A673 (cell line): ENCODE measurements around the gene PLEKHG2. TPM values are rescaled to one million over a fixed set of nuclear protein-coding genes. Genes with fewer than 3 reads are reported as not detected.

Source experiments
- BruUV-seq: library from RNA; stranded (reverse); fragments of 400-500 nt; replicated peaks from 2 replicates; lab custom pipeline; 2021; lab: Mats Ljungman, UMichigan
- CTCF ChIA-PET: fragments of 300-600 bp; sonication (Branson Sonifier 250); formaldehyde crosslinking; loops from one replicate; lab custom pipeline; 2022; ENCODE audit warnings: antibody characterized with exemption; lab: Charles Lee
- POLR2A ChIA-PET: fragments of 300-600 bp; sonication (Branson Sonifier 250); formaldehyde crosslinking; loops from one replicate; lab custom pipeline; 2022; ENCODE audit warnings: antibody characterized with exemption; ENCODE audit not compliant: low non-redundant PET; lab: Charles Lee
- DNase-seq: peaks from one replicate; pipeline ENCODE4 v3.0.0-alpha.2; 2015; ENCODE audit warnings: low spot score
- H3K27ac ChIP-seq: fragments of 200-600 bp; sonication (generic); 2 replicates; pipeline ENCODE4 v1.5.1; 2016; ENCODE audit warnings: mixed run types, low read depth, mild to moderate bottlenecking, mixed read lengths, antibody characterized with exemption, low read length; ENCODE audit not compliant: poor library complexity, severe bottlenecking
- H3K27me3 ChIP-seq: fragments of 200-600 bp; sonication (generic); replicated peaks from 2 replicates; pipeline ENCODE4 v1.6.1; 2017; ENCODE audit warnings: mixed run types, low read depth, mild to moderate bottlenecking, mixed read lengths, antibody characterized with exemption, low read length; ENCODE audit not compliant: insufficient read depth, poor library complexity
- H3K36me3 ChIP-seq: fragments of 200-600 bp; sonication (generic); 2 replicates; pipeline ENCODE4 v1.6.1; 2016; ENCODE audit warnings: mixed run types, mild to moderate bottlenecking, mixed read lengths, antibody characterized with exemption, low read length; ENCODE audit not compliant: insufficient read depth, poor library complexity, severe bottlenecking
- H3K4me1 ChIP-seq: fragments of 200-600 bp; sonication (generic); 2 replicates; pipeline ENCODE4 v1.6.1; 2017; ENCODE audit warnings: mixed run types, mild to moderate bottlenecking, mixed read lengths, antibody characterized with exemption, low read length; ENCODE audit not compliant: insufficient read depth, poor library complexity, severe bottlenecking
- H3K4me3 ChIP-seq: fragments of 200-600 bp; sonication (generic); 2 replicates; pipeline ENCODE4 v1.5.1; 2016; ENCODE audit warnings: low read depth, mixed run types, mild to moderate bottlenecking, mixed read lengths, low read length; ENCODE audit not compliant: poor library complexity, severe bottlenecking
- H3K9me3 ChIP-seq: fragments of 200-600 bp; sonication (generic); 2 replicates; pipeline ENCODE4 v1.6.1; 2016; ENCODE audit warnings: mixed run types, low read depth, mild to moderate bottlenecking, mixed read lengths, antibody characterized with exemption, low read length; ENCODE audit not compliant: poor library complexity, severe bottlenecking
- EZH2 ChIP-seq: fragments of 200-600 bp; sonication (generic); IDR thresholded peaks from 2 replicates; pipeline ENCODE4 v1.6.1; 2017; ENCODE audit warnings: borderline replicate concordance, low read depth, mild to moderate bottlenecking, mixed read lengths, antibody characterized with exemption, low read length; ENCODE audit not compliant: poor library complexity, severe bottlenecking
- intact Hi-C: fragments of 100-400 bp; cut with micrococcal nuclease; formaldehyde crosslinking; loops from one replicate; pipeline ENCODE4 v1.10.0; 2022; ENCODE audit not compliant: unreplicated experiment
- total RNA-seq: library from RNA; stranded (reverse); gene quantifications from 2 replicates; pipeline ENCODE4 v1.2.3, GENCODE V29; 2021
- TF ChIP-seq, protein P1 (sequence below): fragments of 300-800, 200-600 bp; sonication (generic); conservative IDR thresholded peaks from 2 replicates; pipeline ENCODE4 v1.5.1; 2017; ENCODE audit warnings: low read depth, mild to moderate bottlenecking, antibody characterized with exemption, low read length, moderate library complexity, mixed read lengths

The PLEKHG2 gene
- total RNA-seq, 1 experiment from 2014 or later = 99.4 TPM

DNA sequence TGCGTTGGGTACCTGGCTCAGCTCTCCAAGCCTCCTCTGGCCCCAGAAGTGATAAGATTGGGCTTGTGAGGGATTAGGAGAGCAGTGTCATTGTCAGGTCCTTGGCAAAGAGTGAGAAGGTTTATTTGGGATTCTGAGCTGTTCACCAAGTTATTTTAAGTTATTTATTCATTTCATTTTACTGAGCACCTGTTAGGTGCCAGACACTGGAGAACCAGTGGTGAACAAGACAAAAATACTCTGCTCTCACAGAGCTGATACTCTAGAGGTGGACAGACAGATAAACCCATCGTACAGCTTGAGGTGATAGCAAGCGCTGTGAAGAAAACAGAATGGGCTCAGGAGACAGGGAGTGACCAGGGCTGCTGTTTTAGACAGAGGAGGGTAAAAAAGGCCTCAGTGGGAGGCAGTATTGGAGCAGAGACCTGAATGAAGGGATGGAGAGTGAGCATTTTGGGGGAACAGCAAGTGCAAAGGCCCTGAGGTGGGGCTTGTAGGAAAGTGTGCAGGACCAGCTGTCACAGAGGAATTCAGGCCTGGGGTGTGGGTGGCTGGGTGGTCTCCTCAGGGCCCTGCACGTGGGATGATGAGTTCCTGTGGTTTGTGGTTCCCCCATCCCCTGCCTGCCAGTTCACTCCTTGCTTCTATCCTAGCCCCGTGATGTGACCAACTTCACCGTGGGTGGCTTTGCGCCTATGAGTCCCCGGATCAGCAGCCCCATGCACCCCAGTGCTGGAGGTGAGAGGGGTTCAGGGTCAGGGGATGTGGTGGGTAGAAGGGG is 59.5 kb downstream of the PLEKHG2 start:
- no peaks in the 10 kb centered on the region for H3K4me1 ChIP-seq
- TF ChIP-seq EZH2 = no peak
- TF ChIP-seq, protein P1, sequence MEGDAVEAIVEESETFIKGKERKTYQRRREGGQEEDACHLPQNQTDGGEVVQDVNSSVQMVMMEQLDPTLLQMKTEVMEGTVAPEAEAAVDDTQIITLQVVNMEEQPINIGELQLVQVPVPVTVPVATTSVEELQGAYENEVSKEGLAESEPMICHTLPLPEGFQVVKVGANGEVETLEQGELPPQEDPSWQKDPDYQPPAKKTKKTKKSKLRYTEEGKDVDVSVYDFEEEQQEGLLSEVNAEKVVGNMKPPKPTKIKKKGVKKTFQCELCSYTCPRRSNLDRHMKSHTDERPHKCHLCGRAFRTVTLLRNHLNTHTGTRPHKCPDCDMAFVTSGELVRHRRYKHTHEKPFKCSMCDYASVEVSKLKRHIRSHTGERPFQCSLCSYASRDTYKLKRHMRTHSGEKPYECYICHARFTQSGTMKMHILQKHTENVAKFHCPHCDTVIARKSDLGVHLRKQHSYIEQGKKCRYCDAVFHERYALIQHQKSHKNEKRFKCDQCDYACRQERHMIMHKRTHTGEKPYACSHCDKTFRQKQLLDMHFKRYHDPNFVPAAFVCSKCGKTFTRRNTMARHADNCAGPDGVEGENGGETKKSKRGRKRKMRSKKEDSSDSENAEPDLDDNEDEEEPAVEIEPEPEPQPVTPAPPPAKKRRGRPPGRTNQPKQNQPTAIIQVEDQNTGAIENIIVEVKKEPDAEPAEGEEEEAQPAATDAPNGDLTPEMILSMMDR = no peak
- H3K9me3 ChIP-seq = no peaks in the 10 kb centered on the region
- H3K27ac ChIP-seq = no peak overlapping the region
- DNase-seq = no peak
- BruUV-seq = no TSS peak
- no peaks in the 10 kb centered on the region for H3K27me3 ChIP-seq
- no peak overlapping the region for H3K4me3 ChIP-seq
- intact Hi-C loops = loop anchor here (5.0 kb wide), 1 partner anchor 60 kb away; the partner anchor contains the start of gene EID2B
- CTCF ChIA-PET = no interaction called here
- POLR2A ChIA-PET = no interaction called here
- H3K36me3 ChIP-seq = peaks cover 79% of the 10 kb centered on the region

DNA sequence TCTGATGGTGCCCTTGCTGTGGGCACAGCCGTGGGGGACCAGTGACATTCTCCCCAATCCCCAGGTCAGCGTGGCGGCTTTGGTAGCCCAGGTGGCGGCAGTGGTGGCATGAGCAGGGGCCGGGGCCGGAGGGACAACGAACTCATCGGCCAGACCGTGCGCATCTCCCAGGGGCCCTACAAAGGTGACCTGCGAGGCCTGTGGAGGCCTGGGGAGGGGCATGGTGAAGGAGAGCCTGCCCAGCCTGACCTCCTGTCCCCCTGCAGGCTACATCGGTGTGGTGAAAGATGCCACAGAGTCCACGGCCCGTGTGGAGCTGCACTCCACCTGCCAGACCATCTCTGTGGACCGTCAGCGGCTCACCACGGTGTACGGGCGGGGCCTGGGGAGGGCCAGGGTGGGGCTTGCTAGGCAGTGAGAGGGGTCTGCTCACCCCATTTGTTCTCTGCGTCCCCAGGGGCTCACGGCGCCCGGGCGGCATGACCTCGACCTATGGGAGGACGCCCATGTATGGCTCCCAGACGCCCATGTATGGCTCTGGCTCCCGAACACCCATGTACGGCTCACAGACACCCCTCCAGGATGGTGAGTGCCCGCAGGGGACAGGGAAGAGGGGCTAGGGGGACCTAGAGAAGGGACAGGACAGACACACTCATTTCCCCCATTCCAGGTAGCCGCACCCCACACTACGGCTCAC is 60.4 kb downstream of the PLEKHG2 start:
- CTCF ChIA-PET = no interaction called here
- TF ChIP-seq, protein P1 = no peak
- TF ChIP-seq EZH2 = no peak
- Histone ChIP-seq H3K4me3 (no peak overlapping the region), H3K4me1 (no peaks in the 10 kb centered on the region), H3K36me3 (peaks cover 72% of the 10 kb centered on the region), H3K27me3 (no peaks in the 10 kb centered on the region), H3K27ac (no peak overlapping the region), H3K9me3 (no peaks in the 10 kb centered on the region)
- BruUV-seq = no TSS peak
- DNase-seq = no peak
- POLR2A ChIA-PET = no interaction called here
- intact Hi-C loops = loop anchor here (5.0 kb wide), 1 partner anchor 59 kb away; the partner anchor contains the start of gene EID2B

DNA sequence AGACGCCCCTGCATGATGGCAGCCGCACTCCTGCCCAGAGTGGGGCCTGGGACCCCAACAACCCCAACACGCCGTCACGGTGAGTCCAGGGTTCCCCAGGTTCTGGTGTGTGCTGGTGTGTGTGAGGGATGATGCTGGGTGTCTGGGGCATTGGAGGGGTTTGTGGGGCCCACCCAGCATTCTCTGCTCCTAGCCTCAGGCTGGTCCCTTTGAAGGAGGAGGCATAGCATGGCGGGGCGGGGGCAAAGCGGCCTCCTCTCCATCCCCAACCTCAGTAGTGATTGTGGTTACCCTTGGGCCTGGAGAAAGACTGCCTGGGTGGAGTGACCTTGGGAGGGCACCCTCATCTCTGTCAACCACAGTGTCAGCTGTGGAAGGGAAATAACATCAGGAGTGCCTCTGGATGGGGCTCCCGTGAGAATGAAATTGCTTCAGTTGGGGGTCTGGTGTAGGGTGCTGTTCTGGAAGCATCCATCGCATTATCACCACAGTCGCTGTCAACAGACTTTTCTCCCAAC is 61.0 kb downstream of the PLEKHG2 start:
- ChIA-PET CTCF (no interaction called here), POLR2A (no interaction called here)
- no TSS peak for BruUV-seq
- no peak for TF ChIP-seq EZH2
- TF ChIP-seq, protein P1 = no peak
- no peaks in the 10 kb centered on the region for H3K4me1 ChIP-seq
- no peak overlapping the region for H3K27ac ChIP-seq
- no peak for DNase-seq
- peaks cover 67% of the 10 kb centered on the region for H3K36me3 ChIP-seq
- no peaks in the 10 kb centered on the region for H3K27me3 ChIP-seq
- H3K9me3 ChIP-seq = no peaks in the 10 kb centered on the region
- intact Hi-C loops = loop anchor here (5.0 kb wide), 1 partner anchor 59 kb away; the partner anchor contains the start of gene EID2B
- H3K4me3 ChIP-seq = no peak overlapping the region
